WTC11 (cell line): Measurements from ENCODE around the gene VWA8.

ENCODE experiments used
- CTCF ChIP-seq: fragments of 200-600 bp; IDR thresholded peaks from 2 replicates; pipeline ENCODE4 v1.8.0; 2022; ENCODE audit warnings: antibody characterized with exemption
- JUN ChIP-seq: sonication (generic); formaldehyde crosslinking; IDR thresholded peaks from 2 replicates; pipeline ENCODE4 v1.8.0; 2023; ENCODE audit warnings: mild to moderate bottlenecking, missing genetic modification reagents
- NR2C2 ChIP-seq: sonication (generic); formaldehyde crosslinking; IDR thresholded peaks from 2 replicates; pipeline ENCODE4 v1.8.0; 2022; ENCODE audit warnings: mild to moderate bottlenecking, missing genetic modification reagents
- USF1 ChIP-seq: sonication (generic); formaldehyde crosslinking; IDR thresholded peaks from 2 replicates; pipeline ENCODE4 v1.8.0; 2022; ENCODE audit warnings: mild to moderate bottlenecking, missing genetic modification reagents
- ZNF138 ChIP-seq: sonication (generic); formaldehyde crosslinking; conservative IDR thresholded peaks from 2 replicates; pipeline ENCODE4 v1.8.1; 2022; ENCODE audit warnings: mild to moderate bottlenecking, moderate library complexity, missing genetic modification reagents
- TF ChIP-seq, protein P1 (sequence below): sonication (generic); formaldehyde crosslinking; IDR thresholded peaks from 2 replicates; pipeline ENCODE4 v1.8.1; 2022; ENCODE audit warnings: missing genetic modification reagents, borderline replicate concordance

DNA sequence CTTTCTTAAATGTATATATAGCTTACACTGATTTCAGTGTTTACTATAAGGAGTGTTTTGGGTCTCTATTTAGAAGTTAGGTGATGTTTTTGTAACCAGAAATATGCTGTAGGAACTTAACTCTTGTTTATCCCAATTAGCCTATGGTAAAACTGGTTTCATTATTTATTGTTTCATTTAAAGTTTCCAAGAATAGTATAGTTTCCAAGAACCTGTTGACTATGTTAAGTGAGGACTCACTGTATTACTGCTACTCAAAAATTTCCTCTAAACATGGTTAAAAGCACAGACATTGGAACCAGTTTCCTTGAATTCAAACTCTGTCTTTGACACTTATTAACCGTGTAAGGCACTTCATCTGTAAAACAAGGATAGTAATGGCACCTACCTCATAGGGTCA lies 316.2 kb downstream of the VWA8 start:
- TF ChIP-seq CTCF: no peak
- no peak for TF ChIP-seq NR2C2 (CRISPR knock-in tag)
- no peak for TF ChIP-seq USF1 (CRISPR knock-in tag)
- no peak for TF ChIP-seq ZNF138 (CRISPR knock-in tag)
- TF ChIP-seq, protein P1, sequence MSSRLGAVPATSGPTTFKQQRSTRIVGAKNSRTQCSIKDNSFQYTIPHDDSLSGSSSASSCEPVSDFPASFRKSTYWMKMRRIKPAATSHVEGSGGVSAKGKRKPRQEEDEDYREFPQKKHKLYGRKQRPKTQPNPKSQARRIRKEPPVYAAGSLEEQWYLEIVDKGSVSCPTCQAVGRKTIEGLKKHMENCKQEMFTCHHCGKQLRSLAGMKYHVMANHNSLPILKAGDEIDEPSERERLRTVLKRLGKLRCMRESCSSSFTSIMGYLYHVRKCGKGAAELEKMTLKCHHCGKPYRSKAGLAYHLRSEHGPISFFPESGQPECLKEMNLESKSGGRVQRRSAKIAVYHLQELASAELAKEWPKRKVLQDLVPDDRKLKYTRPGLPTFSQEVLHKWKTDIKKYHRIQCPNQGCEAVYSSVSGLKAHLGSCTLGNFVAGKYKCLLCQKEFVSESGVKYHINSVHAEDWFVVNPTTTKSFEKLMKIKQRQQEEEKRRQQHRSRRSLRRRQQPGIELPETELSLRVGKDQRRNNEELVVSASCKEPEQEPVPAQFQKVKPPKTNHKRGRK (CRISPR knock-in tag): no peak
- no peak for TF ChIP-seq JUN (CRISPR knock-in tag)
